MM.1S (cell line): ENCODE results near the gene DYNC2H1.

Experiments
- DNase-seq: peaks from one replicate; pipeline ENCODE4 v3.0.0-alpha.2; 2015
- H2AFZ ChIP-seq: fragments of 300-600 bp; sonication (generic); 2 replicates; pipeline ENCODE4 v1.6.0; 2016; ENCODE audit warnings: antibody characterized with exemption, low read length
- H3F3A ChIP-seq: fragments of 300-600 bp; sonication (generic); 2 replicates; pipeline ENCODE4 v1.6.1; 2016; ENCODE audit warnings: mild to moderate bottlenecking, antibody characterized with exemption, low read length, moderate library complexity, mixed read lengths; ENCODE audit not compliant: insufficient read depth
- H3K27ac ChIP-seq: fragments of 300-600 bp; sonication (generic); 2 replicates; pipeline ENCODE4 v1.5.1; 2016; ENCODE audit warnings: mild to moderate bottlenecking, low read length
- H3K27me3 ChIP-seq: fragments of 300-600 bp; sonication (generic); replicated peaks from 2 replicates; pipeline ENCODE4 v1.6.0; 2016; ENCODE audit warnings: low read length; ENCODE audit not compliant: insufficient read depth
- H3K36me3 ChIP-seq: fragments of 300-600 bp; sonication (generic); replicated peaks from 2 replicates; pipeline ENCODE4 v1.6.1; 2016; ENCODE audit warnings: mild to moderate bottlenecking, low read length, mixed read lengths; ENCODE audit not compliant: insufficient read depth
- H3K4me1 ChIP-seq: fragments of 300-600 bp; sonication (generic); 2 replicates; pipeline ENCODE4 v1.6.1; 2016; ENCODE audit warnings: low read length, mixed read lengths
- H3K4me2 ChIP-seq: fragments of 300-600 bp; sonication (generic); 2 replicates; pipeline ENCODE4 v1.6.0; 2016; ENCODE audit warnings: low read depth, low read length
- H3K4me3 ChIP-seq: fragments of 300-600 bp; sonication (generic); 2 replicates; pipeline ENCODE4 v1.5.1; 2016; ENCODE audit warnings: low read length, mixed read lengths
- H3K79me2 ChIP-seq: fragments of 300-600 bp; sonication (generic); 2 replicates; pipeline ENCODE4 v1.6.1; 2016; ENCODE audit warnings: mixed run types, low read length, mixed read lengths
- H3K9ac ChIP-seq: fragments of 300-600 bp; sonication (generic); 2 replicates; pipeline ENCODE4 v1.6.1; 2016; ENCODE audit warnings: low read length, mixed read lengths
- H3K9me2 ChIP-seq: fragments of 300-600 bp; sonication (generic); replicated peaks from 2 replicates; pipeline ENCODE4 v1.6.1; 2016; ENCODE audit warnings: mild to moderate bottlenecking, low read length, mixed read lengths; ENCODE audit not compliant: insufficient read depth
- H3K9me3 ChIP-seq: fragments of 300-600 bp; sonication (generic); replicated peaks from 2 replicates; pipeline ENCODE4 v1.6.1; 2016; ENCODE audit warnings: mild to moderate bottlenecking, low read length, mixed read lengths; ENCODE audit not compliant: insufficient read depth
- H4K20me1 ChIP-seq: fragments of 300-600 bp; sonication (generic); 2 replicates; pipeline ENCODE4 v1.6.1; 2016; ENCODE audit warnings: mild to moderate bottlenecking, low read length, moderate library complexity, mixed read lengths; ENCODE audit not compliant: insufficient read depth
- CTCF ChIP-seq: fragments of 300-600 bp; sonication (generic); IDR thresholded peaks from 2 replicates; pipeline ENCODE4 v1.5.1; 2016; ENCODE audit warnings: antibody characterized with exemption, low read length, mixed read lengths
- EZH2 ChIP-seq: fragments of 300-600 bp; sonication (generic); optimal IDR thresholded peaks from 2 replicates; pipeline ENCODE3; 2017; ENCODE audit warnings: low read depth, mild to moderate bottlenecking, antibody characterized with exemption, low read length, mixed read lengths
- EZH2phosphoT487 ChIP-seq: fragments of 300-600 bp; sonication (generic); IDR thresholded peaks from 2 replicates; pipeline ENCODE4 v1.6.1; 2018; ENCODE audit warnings: antibody characterized with exemption, low read length

Gene DYNC2H1

GRCh38 chr11:103294516-103294915, 185.3 kb downstream of the DYNC2H1 start:
- H3K27ac ChIP-seq: no peak overlapping the region
- no peaks in the 10 kb centered on the region for H3K9me3 ChIP-seq
- H3K36me3 ChIP-seq: no peaks in the 10 kb centered on the region
- H3F3A ChIP-seq: no peaks in the 10 kb centered on the region
- no peak overlapping the region for H3K4me2 ChIP-seq
- H3K27me3 ChIP-seq: no peaks in the 10 kb centered on the region
- no peak overlapping the region for H3K4me3 ChIP-seq
- H3K9me2 ChIP-seq: no peaks in the 10 kb centered on the region
- no peaks in the 10 kb centered on the region for H4K20me1 ChIP-seq
- TF ChIP-seq EZH2: no peak
- TF ChIP-seq EZH2phosphoT487: no peak
- TF ChIP-seq CTCF: no peak
- H3K4me1 ChIP-seq: no peaks in the 10 kb centered on the region
- no peak overlapping the region for H2AFZ ChIP-seq
- no peak overlapping the region for H3K9ac ChIP-seq
- no peaks in the 10 kb centered on the region for H3K79me2 ChIP-seq
- no peak for DNase-seq

GRCh38 chr11:103295704-103296103, 186.5 kb downstream of the DYNC2H1 start:
- Histone ChIP-seq H3F3A (no peaks in the 10 kb centered on the region), H3K9me2 (no peaks in the 10 kb centered on the region), H3K9ac (no peak overlapping the region), H3K79me2 (no peaks in the 10 kb centered on the region), H3K27me3 (no peaks in the 10 kb centered on the region), H3K4me2 (no peak overlapping the region), H3K36me3 (no peaks in the 10 kb centered on the region), H2AFZ (no peak overlapping the region), H3K27ac (no peak overlapping the region), H3K9me3 (no peaks in the 10 kb centered on the region), H3K4me1 (no peaks in the 10 kb centered on the region), H3K4me3 (no peak overlapping the region), H4K20me1 (no peaks in the 10 kb centered on the region)
- no peak for DNase-seq
- no peak for TF ChIP-seq CTCF
- no peak for TF ChIP-seq EZH2phosphoT487
- TF ChIP-seq EZH2: no peak

GRCh38 chr11:103297900-103298299, 188.7 kb downstream of the DYNC2H1 start:
- H3K27me3 ChIP-seq: no peaks in the 10 kb centered on the region
- DNase-seq: no peak
- H3K9me3 ChIP-seq: no peaks in the 10 kb centered on the region
- no peaks in the 10 kb centered on the region for H3K79me2 ChIP-seq
- H2AFZ ChIP-seq: no peak overlapping the region
- no peaks in the 10 kb centered on the region for H3K36me3 ChIP-seq
- H3K4me3 ChIP-seq: no peak overlapping the region
- no peaks in the 10 kb centered on the region for H4K20me1 ChIP-seq
- no peak overlapping the region for H3K4me2 ChIP-seq
- H3K9me2 ChIP-seq: no peaks in the 10 kb centered on the region
- no peaks in the 10 kb centered on the region for H3K4me1 ChIP-seq
- H3K27ac ChIP-seq: no peak overlapping the region
- no peaks in the 10 kb centered on the region for H3F3A ChIP-seq
- no peak for TF ChIP-seq CTCF
- no peak for TF ChIP-seq EZH2phosphoT487
- no peak overlapping the region for H3K9ac ChIP-seq
